GM12874 (cell line): Measurements from ENCODE around the gene THSD7A.

Source experiments
- CTCF ChIP-seq: IDR thresholded peaks from 2 replicates; pipeline ENCODE4 v1.5.1; 2011; ENCODE audit warnings: low read depth, mild to moderate bottlenecking, control low read depth, low read length, moderate library complexity; ENCODE audit not compliant: insufficient read depth

The THSD7A gene

GRCh38 chr7:11474902-11475585 lies 357.0 kb downstream of the THSD7A start:
- TF ChIP-seq CTCF: no peak

GRCh38 chr7:11473807-11474424 lies 358.1 kb downstream of the THSD7A start:
- no peak for TF ChIP-seq CTCF

- no peak for TF ChIP-seq CTCF
These were observed 358.8 kb downstream of the THSD7A start for GRCh38 chr7:11473220-11473619.

- TF ChIP-seq CTCF: no peak
These were observed 359.4 kb downstream of the THSD7A start for GRCh38 chr7:11472646-11473045.

- no peak for TF ChIP-seq CTCF
These were observed 360.7 kb downstream of the THSD7A start for GRCh38 chr7:11471255-11471654.

- no peak for TF ChIP-seq CTCF
These were observed 362.8 kb downstream of the THSD7A start for GRCh38 chr7:11469028-11469745.

GRCh38 chr7:11466517-11467105 lies 365.4 kb downstream of the THSD7A start:
- TF ChIP-seq CTCF: no peak
